Measurements from ENCODE around the gene OIT3. TPM values are rescaled to one million over a fixed set of nuclear protein-coding genes. Genes with fewer than 3 reads are reported as not detected.

Gene OIT3
- total RNA-seq, 1 donor from 2014 or later, result not detected

GRCh38 chr10:72928798-72929197, 35.3 kb downstream of the OIT3 start:
- Histone ChIP-seq H3K36me3 (no peaks in the 10 kb centered on the region), H3K27ac (no peak overlapping the region), H4K20me1 (ENCODE audit: low read depth) (no peaks in the 10 kb centered on the region), H3K9ac (no peak overlapping the region), H3K4me1 (no peaks in the 10 kb centered on the region), H3K4me3 (no peak overlapping the region), H3K4me2 (no peak overlapping the region), H3F3A (ENCODE audit: low read depth) (no peaks in the 10 kb centered on the region), H3K27me3 (no peaks in the 10 kb centered on the region), H3K9me3 (ENCODE audit: low read depth) (no peaks in the 10 kb centered on the region), H3K79me2 (ENCODE audit: low read depth) (no peaks in the 10 kb centered on the region), H2AFZ (replicated peaks) (no peak overlapping the region)
- Mint-ChIP-seq H3K27me3 (ENCODE audit: insufficient read depth, low read depth) (no peaks in the 10 kb centered on the region), H3K36me3 (no peaks in the 10 kb centered on the region), H3K4me1 (no peaks in the 10 kb centered on the region), H3K27ac (no peak overlapping the region), H3K4me3 (no peak overlapping the region), H3K9me3 (no peaks in the 10 kb centered on the region)
- TF ChIP-seq CTCF (IDR thresholded peaks at IDR 0.05) (no peak), EZH2phosphoT487 (IDR thresholded peaks at IDR 0.05) (no peak), EZH2 (IDR thresholded peaks at IDR 0.05) (no peak)
- no peak for DNase-seq (ENCODE audit: low spot score)

GRCh38 chr10:72930276-72930675, 36.7 kb downstream of the OIT3 start:
- no peak for TF ChIP-seq EZH2 (IDR thresholded peaks at IDR 0.05)
- no peak for TF ChIP-seq CTCF (IDR thresholded peaks at IDR 0.05)
- no peak for TF ChIP-seq EZH2phosphoT487 (IDR thresholded peaks at IDR 0.05)
- no peaks in the 10 kb centered on the region for H3K4me1 ChIP-seq
- no peak overlapping the region for H3K4me2 ChIP-seq
- no peak for DNase-seq (ENCODE audit: low spot score)
- H3K27ac ChIP-seq, result no peak overlapping the region
- H2AFZ ChIP-seq (replicated peaks), result peak overlapping the region; percentile 29
- H3K27me3 Mint-ChIP-seq (ENCODE audit: insufficient read depth, low read depth), result no peaks in the 10 kb centered on the region
- H3K9me3 ChIP-seq (ENCODE audit: low read depth), result no peaks in the 10 kb centered on the region
- no peak overlapping the region for H3K4me3 ChIP-seq
- no peaks in the 10 kb centered on the region for H3K36me3 Mint-ChIP-seq
- H3K36me3 ChIP-seq, result no peaks in the 10 kb centered on the region
- H3K27ac Mint-ChIP-seq, result no peak overlapping the region
- no peak overlapping the region for H3K4me3 Mint-ChIP-seq
- H3K4me1 Mint-ChIP-seq, result no peaks in the 10 kb centered on the region
- H3F3A ChIP-seq (ENCODE audit: low read depth), result no peaks in the 10 kb centered on the region
- H3K9ac ChIP-seq, result no peak overlapping the region
- H3K27me3 ChIP-seq, result no peaks in the 10 kb centered on the region
- H4K20me1 ChIP-seq (ENCODE audit: low read depth), result no peaks in the 10 kb centered on the region
- H3K9me3 Mint-ChIP-seq, result no peaks in the 10 kb centered on the region
- H3K79me2 ChIP-seq (ENCODE audit: low read depth), result no peaks in the 10 kb centered on the region

GRCh38 chr10:72932259-72933015, 38.9 kb downstream of the OIT3 start:
- no peak overlapping the region for H3K27ac ChIP-seq
- Mint-ChIP-seq H3K27ac (no peak overlapping the region), H3K4me3 (no peak overlapping the region), H3K36me3 (no peaks in the 10 kb centered on the region), H3K9me3 (no peaks in the 10 kb centered on the region), H3K27me3 (ENCODE audit: insufficient read depth, low read depth) (peaks cover 2% of the 10 kb centered on the region), H3K4me1 (no peaks in the 10 kb centered on the region)
- no peaks in the 10 kb centered on the region for H3K4me1 ChIP-seq
- no peak overlapping the region for H3K9ac ChIP-seq
- no peaks in the 10 kb centered on the region for H3F3A ChIP-seq (ENCODE audit: low read depth)
- H4K20me1 ChIP-seq (ENCODE audit: low read depth), result no peaks in the 10 kb centered on the region
- DNase-seq (ENCODE audit: low spot score), result no peak
- H3K4me2 ChIP-seq, result no peak overlapping the region
- no peaks in the 10 kb centered on the region for H3K9me3 ChIP-seq (ENCODE audit: low read depth)
- H3K79me2 ChIP-seq (ENCODE audit: low read depth), result no peaks in the 10 kb centered on the region
- no peaks in the 10 kb centered on the region for H3K36me3 ChIP-seq
- no peaks in the 10 kb centered on the region for H3K27me3 ChIP-seq
- no peak overlapping the region for H2AFZ ChIP-seq (replicated peaks)
- H3K4me3 ChIP-seq, result no peak overlapping the region
- TF ChIP-seq EZH2 (IDR thresholded peaks at IDR 0.05) (no peak), EZH2phosphoT487 (IDR thresholded peaks at IDR 0.05) (no peak), CTCF (IDR thresholded peaks at IDR 0.05) (no peak)
